ENCODE measurements around the gene INAFM1.

- TF ChIP-seq CTCF (tag by site-specific recombination; IDR thresholded peaks at IDR 0.05) (no peak), FEZF1 (tag by site-specific recombination; IDR thresholded peaks at IDR 0.05) (peak; percentile 16; the same call in 1 of the 2 replicates), ZNF660 (tag by site-specific recombination; IDR thresholded peaks at IDR 0.05) (no peak), KLF7 (tag by site-specific recombination; IDR thresholded peaks at IDR 0.05; ENCODE audit: borderline replicate concordance) (no peak), ZNF626 (tag by site-specific recombination; IDR thresholded peaks at IDR 0.05) (no peak), YY1 (tag by site-specific recombination; IDR thresholded peaks at IDR 0.05) (no peak), ZNF311 (tag by site-specific recombination; IDR thresholded peaks at IDR 0.05; ENCODE audit: borderline replicate concordance) (no peak), ZNF37A (tag by site-specific recombination; IDR thresholded peaks at IDR 0.05) (no peak), ZSCAN30 (tag by site-specific recombination; IDR thresholded peaks at IDR 0.05) (no peak), ZNF302 (tag by site-specific recombination; IDR thresholded peaks at IDR 0.05; ENCODE audit: low read depth) (no peak), SCRT2 (tag by site-specific recombination; IDR thresholded peaks at IDR 0.05) (no peak), ZSCAN23 (tag by site-specific recombination; IDR thresholded peaks at IDR 0.05) (no peak)
- TF ChIP-seq, protein P1, sequence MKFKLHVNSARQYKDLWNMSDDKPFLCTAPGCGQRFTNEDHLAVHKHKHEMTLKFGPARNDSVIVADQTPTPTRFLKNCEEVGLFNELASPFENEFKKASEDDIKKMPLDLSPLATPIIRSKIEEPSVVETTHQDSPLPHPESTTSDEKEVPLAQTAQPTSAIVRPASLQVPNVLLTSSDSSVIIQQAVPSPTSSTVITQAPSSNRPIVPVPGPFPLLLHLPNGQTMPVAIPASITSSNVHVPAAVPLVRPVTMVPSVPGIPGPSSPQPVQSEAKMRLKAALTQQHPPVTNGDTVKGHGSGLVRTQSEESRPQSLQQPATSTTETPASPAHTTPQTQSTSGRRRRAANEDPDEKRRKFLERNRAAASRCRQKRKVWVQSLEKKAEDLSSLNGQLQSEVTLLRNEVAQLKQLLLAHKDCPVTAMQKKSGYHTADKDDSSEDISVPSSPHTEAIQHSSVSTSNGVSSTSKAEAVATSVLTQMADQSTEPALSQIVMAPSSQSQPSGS (tag by site-specific recombination; IDR thresholded peaks at IDR 0.05; ENCODE audit: low read depth), result no peak
Observed at GRCh38 chr19:47229676-47230053, 45.0 kb upstream of the INAFM1 start.
